CD14-positive monocyte (primary cell): Measurements from ENCODE around the gene ELOVL1. TPM values are rescaled to one million over a fixed set of nuclear protein-coding genes. Genes with fewer than 3 reads are reported as not detected.
A peak's percentile ranks its signal among the peaks of the same experiment; 100 is the strongest.
"Not testable (repeated sequence)": the region's sequence is repeated elsewhere in the genome, so short reads cannot be mapped to it uniquely, and the experiment has no call there.

Experiments used
- DNase-seq, 3 donors: peaks; one replicate each; pipeline ENCODE4 v3.0.0-alpha.2; 2011 to 2022
- H2AFZ ChIP-seq: 2 replicates; pipeline ENCODE4 v1.6.0; 2012; ENCODE audit warnings: mild to moderate bottlenecking, low read depth, low read length, inconsistent platforms; ENCODE audit not compliant: insufficient read depth, poor library complexity, severe bottlenecking
- H3K27ac ChIP-seq, 2 donors: 1 replicate in 1 of 2; 2 replicates in 1 of 2; pipeline ENCODE4 v1.5.1; 2012 to 2013; ENCODE audit warnings: low read length in 2 of 2, control low read depth in 1 of 2, inconsistent platforms in 1 of 2, low read depth in 1 of 2, mild to moderate bottlenecking in 1 of 2
- H3K27me3 ChIP-seq, 2 donors: one replicate each; pipeline versions ENCODE4 v1.6.0 to v1.6.1; 2011 to 2013; ENCODE audit warnings: low read length in 2 of 2; ENCODE audit not compliant: control insufficient read depth in 2 of 2, insufficient read depth in 2 of 2
- H3K36me3 ChIP-seq, 2 donors: replicated peaks in 1 of 2; 1 replicate in 1 of 2; 2 replicates in 1 of 2; pipeline versions ENCODE4 v1.5.1 to v1.6.1; 2012 to 2013; ENCODE audit warnings: low read length in 2 of 2, control low read depth in 1 of 2, inconsistent platforms in 1 of 2, mild to moderate bottlenecking in 1 of 2; ENCODE audit not compliant: insufficient read depth in 2 of 2, control insufficient read depth in 1 of 2
- H3K4me1 ChIP-seq, 2 donors: 1 replicate in 1 of 2; 2 replicates in 1 of 2; pipeline versions ENCODE4 v1.5.1 to v1.6.1; 2012 to 2013; ENCODE audit warnings: low read length in 2 of 2, control low read depth in 1 of 2, inconsistent platforms in 1 of 2, mild to moderate bottlenecking in 1 of 2, moderate library complexity in 1 of 2; ENCODE audit not compliant: insufficient read depth in 2 of 2, control insufficient read depth in 1 of 2
- H3K4me2 ChIP-seq: replicated peaks from 2 replicates; pipeline ENCODE3; 2012; ENCODE audit warnings: low read length, moderate library complexity, mild to moderate bottlenecking; ENCODE audit not compliant: poor library complexity, severe bottlenecking; ENCODE audit errors: extremely low read depth
- H3K4me3 ChIP-seq, 3 experiments: fragments of 200-600 bp in 1 of 3; sonication (generic) in 1 of 3; replicated peaks in 1 of 3; 1 replicate in 2 of 3; 2 replicates in 1 of 3; pipeline ENCODE4 v1.5.1; 2011 to 2013; ENCODE audit warnings: low read length in 3 of 3, mild to moderate bottlenecking in 3 of 3, control low read depth in 2 of 3, low read depth in 2 of 3, inconsistent platforms in 1 of 3, moderate library complexity in 1 of 3
- H3K79me2 ChIP-seq: 2 replicates; pipeline ENCODE4 v1.6.0; 2012; ENCODE audit warnings: mild to moderate bottlenecking, control low read depth, inconsistent platforms, low read length, moderate library complexity; ENCODE audit not compliant: insufficient read depth
- H3K9ac ChIP-seq: 2 replicates; pipeline ENCODE4 v1.6.0; 2017; ENCODE audit warnings: low read length, mild to moderate bottlenecking; ENCODE audit not compliant: insufficient read depth, poor library complexity, severe bottlenecking
- H3K9me3 ChIP-seq, 2 donors: replicated peaks in 1 of 2; 1 replicate in 1 of 2; 2 replicates in 1 of 2; pipeline versions ENCODE4 v1.5.1 to v1.6.1; 2012 to 2013; ENCODE audit warnings: low read length in 2 of 2, control low read depth in 1 of 2; ENCODE audit not compliant: control insufficient read depth in 1 of 2, insufficient read depth in 1 of 2
- H4K20me1 ChIP-seq: 2 replicates; pipeline ENCODE4 v1.6.0; 2012; ENCODE audit warnings: mild to moderate bottlenecking, low read length, control low read depth, moderate library complexity; ENCODE audit not compliant: insufficient read depth
- H3K27ac Mint-ChIP-seq, 7 donors: one replicate each; pipeline ENCODE4 v1.8.0; 2020; ENCODE audit warnings: mild to moderate bottlenecking in 7 of 7, mixed read lengths in 7 of 7, moderate library complexity in 6 of 7, inconsistent platforms in 2 of 7
- H3K27me3 Mint-ChIP-seq, 3 donors: one replicate each; pipeline ENCODE4 v1.8.0; 2021 to 2022; ENCODE audit warnings: low read depth in 3 of 3, mild to moderate bottlenecking in 3 of 3, mixed read lengths in 3 of 3, moderate library complexity in 3 of 3, inconsistent platforms in 1 of 3
- H3K36me3 Mint-ChIP-seq, 2 donors: one replicate each; pipeline ENCODE4 v1.8.0; 2020; ENCODE audit warnings: mixed read lengths in 2 of 2, inconsistent platforms in 1 of 2, mild to moderate bottlenecking in 1 of 2
- H3K4me1 Mint-ChIP-seq: one replicate; pipeline ENCODE4 v1.8.0; 2020; ENCODE audit warnings: mild to moderate bottlenecking, mixed read lengths
- H3K4me3 Mint-ChIP-seq, 2 donors: one replicate each; pipeline ENCODE4 v1.8.0; 2020; ENCODE audit warnings: mild to moderate bottlenecking in 2 of 2, mixed read lengths in 2 of 2, moderate library complexity in 1 of 2
- H3K9me3 Mint-ChIP-seq, 7 donors: one replicate each; pipeline ENCODE4 v1.8.0; 2020 to 2022; ENCODE audit warnings: mixed read lengths in 7 of 7, mild to moderate bottlenecking in 6 of 7, moderate library complexity in 6 of 7, inconsistent platforms in 2 of 7
- CTCF ChIP-seq: fragments of 200-600 bp; IDR thresholded peaks from one replicate; pipeline ENCODE4 v1.8.0; 2022; ENCODE audit warnings: antibody characterized with exemption, mild to moderate bottlenecking
- WGBS: methylation state at CpG from one replicate; pipeline ENCODE4 v1.1.5; 2013; ENCODE audit warnings: missing lambda C conversion rate; ENCODE audit not compliant: insufficient coverage; 5-methylcytosine and 5-hydroxymethylcytosine counted together
- intact Hi-C, 2 donors: fragments of 100-400 bp; cut with micrococcal nuclease; formaldehyde crosslinking; loops; one replicate each; pipeline versions ENCODE4 v1.15.0 to v1.15.1; 2023
- polyA plus RNA-seq, 3 donors: library from polyadenylated mRNA; depleted of rRNA in 1 of 3; unstranded in 2 of 3; stranded (reverse) in 1 of 3; fragments of 300-500 nt in 2 of 3; fragments of >200 nt in 1 of 3; fragmentation: Illumina TruSeq in 2 of 3; gene quantifications; 1 replicate in 2 of 3; 2 replicates in 1 of 3; pipeline ENCODE4 v1.2.3, GENCODE V29; 2012 to 2021

ELOVL1 gene
- polyA plus RNA-seq, 3 donors = 135 to 151 (median 148) TPM

DNA sequence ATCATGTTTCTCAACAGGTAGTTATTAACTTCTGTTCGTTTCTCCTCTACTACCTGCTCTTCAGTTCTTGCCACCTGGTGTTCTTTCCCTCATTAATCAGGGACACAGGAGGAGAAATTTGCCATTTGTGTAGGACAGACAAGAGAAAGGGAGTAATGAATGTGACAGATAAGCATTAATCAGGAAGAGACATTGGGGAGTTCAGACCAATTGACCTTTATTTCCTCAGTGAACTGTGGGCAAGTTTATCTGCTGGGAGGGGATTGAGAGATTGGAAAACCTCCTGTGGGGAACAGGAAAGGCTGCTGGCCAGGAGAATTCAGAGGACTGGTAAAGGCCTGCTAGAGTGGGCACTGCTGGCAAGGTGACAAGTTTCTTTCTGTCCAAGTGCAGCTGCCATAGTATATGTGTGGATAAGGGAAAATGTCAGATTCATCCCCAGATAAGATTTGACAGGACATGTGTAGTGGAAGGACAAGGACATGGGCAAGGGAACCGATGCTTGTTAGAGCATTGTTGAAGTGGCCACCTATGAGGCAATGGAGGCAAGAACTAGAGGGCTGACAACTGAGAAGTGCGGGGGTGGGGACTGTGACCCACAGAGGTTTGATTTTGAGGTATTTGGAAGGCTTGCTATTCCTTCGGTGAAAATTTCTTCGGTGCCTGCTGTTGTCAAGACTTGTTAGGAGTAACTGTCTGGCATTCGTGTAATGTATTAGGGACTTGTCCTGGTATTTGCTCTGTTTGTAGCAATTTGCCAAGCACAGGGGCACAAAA, 34.5 kb upstream of the ELOVL1 start:
- peaks cover 13% of the 10 kb centered on the region for H4K20me1 ChIP-seq
- H3K4me1 Mint-ChIP-seq = peaks cover 6% of the 10 kb centered on the region
- peaks cover 0 to 4% of the 10 kb centered on the region in 2 donors for H3K9me3 ChIP-seq
- no peaks in the 10 kb centered on the region for H3K27me3 ChIP-seq
- peaks cover 12% of the 10 kb centered on the region for H3K79me2 ChIP-seq
- H3K4me3 Mint-ChIP-seq = no peak overlapping the region
- no peak overlapping the region for H3K4me3 ChIP-seq
- 97% methylated on average over 5 of the region's 6 CpGs for WGBS
- peaks cover 45 to 74% of the 10 kb centered on the region in 2 donors for H3K36me3 Mint-ChIP-seq
- DNase-seq = no peak
- no peaks in the 10 kb centered on the region for H3K4me1 ChIP-seq
- H3K9ac ChIP-seq = no peak overlapping the region
- peaks cover 0 to 11% (median 2%) of the 10 kb centered on the region in 7 donors for H3K9me3 Mint-ChIP-seq
- no peak overlapping the region for H3K4me2 ChIP-seq
- no peak overlapping the region for H3K27ac ChIP-seq
- peak overlapping the region in 4 of 7 donors; percentile 2 to 51 (median 12) for H3K27ac Mint-ChIP-seq
- H2AFZ ChIP-seq = no peak overlapping the region
- no peak for TF ChIP-seq CTCF
- H3K36me3 ChIP-seq = peaks cover 45 to 55% of the 10 kb centered on the region in 2 donors
- H3K27me3 Mint-ChIP-seq = peaks cover 0 to 1% (median 0%) of the 10 kb centered on the region in 3 donors
- intact Hi-C loops = no loop called here

- H3K4me1 ChIP-seq, H3K27me3 Mint-ChIP-seq, H3K4me1 Mint-ChIP-seq, H3K4me2 ChIP-seq, H3K4me3 Mint-ChIP-seq, H3K27ac ChIP-seq, H3K9me3 ChIP-seq, DNase-seq, H2AFZ ChIP-seq, H3K4me3 ChIP-seq, H3K27me3 ChIP-seq, H3K9ac ChIP-seq, intact Hi-C loops: not testable (repeated sequence)
- peaks cover 13% of the 10 kb centered on the region for H4K20me1 ChIP-seq
- WGBS = 93% methylated on average over 5 of the region's 9 CpGs
- H3K9me3 Mint-ChIP-seq = peaks cover 0 to 13% (median 2%) of the 10 kb centered on the region in 7 donors
- peaks cover 40 to 68% of the 10 kb centered on the region in 2 donors for H3K36me3 Mint-ChIP-seq
- peak overlapping the region in 1 of 7 donors; percentile 37 for H3K27ac Mint-ChIP-seq
- H3K79me2 ChIP-seq = peaks cover 15% of the 10 kb centered on the region
- H3K36me3 ChIP-seq = peaks cover 35 to 54% of the 10 kb centered on the region in 2 donors
Measured at GRCh38 chr1:43400441-43400840, 32.6 kb upstream of the ELOVL1 start.
